ENCODE measurements around the gene RMND5B. TPM values are rescaled to one million over a fixed set of nuclear protein-coding genes. Genes with fewer than 3 reads are reported as not detected.

The RMND5B gene
- total RNA-seq, 1 experiment from 2014 or later, result 24.1 TPM

GRCh38 chr5:178147406-178147805 lies 16.6 kb downstream of the RMND5B start:
- Histone ChIP-seq H3K4me3 (replicated peaks in 1 of 2; ENCODE audit: low read depth in 1 of 2, low read length in 2 of 2) (no peak overlapping the region), H3K27ac (ENCODE audit: low read depth, low read length) (no peak overlapping the region), H3K79me2 (ENCODE audit: insufficient read depth, low read length) (peaks cover 20% of the 10 kb centered on the region), H2AFZ (ENCODE audit: low read depth, low read length, poor library complexity, severe bottlenecking) (no peak overlapping the region), H3K4me2 (ENCODE audit: low read length) (no peak overlapping the region), H3K27me3 (ENCODE audit: insufficient read depth, low read length) (no peaks in the 10 kb centered on the region), H3K9me2 (ENCODE audit: insufficient read depth) (no peaks in the 10 kb centered on the region), H3K4me1 (ENCODE audit: control insufficient read depth in 1 of 2, insufficient read depth in 2 of 2, low read length in 2 of 2) (peaks cover 2 to 13% of the 10 kb centered on the region in 2 experiments; a peak in 2 of 4 replicates), H3K9ac (ENCODE audit: low read length) (no peak overlapping the region), H3K36me3 (ENCODE audit: control insufficient read depth in 1 of 2, insufficient read depth in 2 of 2, low read length in 2 of 2) (peaks cover 41 to 53% of the 10 kb centered on the region in 2 experiments; a peak in 3 of 4 replicates), H3K9me3 (ENCODE audit: control insufficient read depth in 1 of 2, insufficient read depth in 1 of 2, low read depth in 1 of 2, low read length in 2 of 2) (no peaks in the 10 kb centered on the region), H4K20me1 (ENCODE audit: insufficient read depth) (no peaks in the 10 kb centered on the region)
- TF ChIP-seq POLR2A (IDR thresholded peaks at IDR 0.05; ENCODE audit: borderline replicate concordance, extremely low read depth, insufficient read depth, insufficient read length), result no peak
- no peak for TF ChIP-seq SRF (IDR thresholded peaks at IDR 0.05; ENCODE audit: low read depth)
- TF ChIP-seq ELF1 (IDR thresholded peaks at IDR 0.05; ENCODE audit: borderline replicate concordance, low read depth), result no peak
- TF ChIP-seq SIN3A (IDR thresholded peaks at IDR 0.05; ENCODE audit: low read depth), result no peak
- no peak for TF ChIP-seq RAD21 (IDR thresholded peaks at IDR 0.05; ENCODE audit: low read depth)
- TF ChIP-seq POLR2AphosphoS5 (IDR thresholded peaks at IDR 0.05; ENCODE audit: low read depth, low read length), result no peak
- no peak for TF ChIP-seq ZFX (IDR thresholded peaks at IDR 0.05)
- TF ChIP-seq, protein P1, sequence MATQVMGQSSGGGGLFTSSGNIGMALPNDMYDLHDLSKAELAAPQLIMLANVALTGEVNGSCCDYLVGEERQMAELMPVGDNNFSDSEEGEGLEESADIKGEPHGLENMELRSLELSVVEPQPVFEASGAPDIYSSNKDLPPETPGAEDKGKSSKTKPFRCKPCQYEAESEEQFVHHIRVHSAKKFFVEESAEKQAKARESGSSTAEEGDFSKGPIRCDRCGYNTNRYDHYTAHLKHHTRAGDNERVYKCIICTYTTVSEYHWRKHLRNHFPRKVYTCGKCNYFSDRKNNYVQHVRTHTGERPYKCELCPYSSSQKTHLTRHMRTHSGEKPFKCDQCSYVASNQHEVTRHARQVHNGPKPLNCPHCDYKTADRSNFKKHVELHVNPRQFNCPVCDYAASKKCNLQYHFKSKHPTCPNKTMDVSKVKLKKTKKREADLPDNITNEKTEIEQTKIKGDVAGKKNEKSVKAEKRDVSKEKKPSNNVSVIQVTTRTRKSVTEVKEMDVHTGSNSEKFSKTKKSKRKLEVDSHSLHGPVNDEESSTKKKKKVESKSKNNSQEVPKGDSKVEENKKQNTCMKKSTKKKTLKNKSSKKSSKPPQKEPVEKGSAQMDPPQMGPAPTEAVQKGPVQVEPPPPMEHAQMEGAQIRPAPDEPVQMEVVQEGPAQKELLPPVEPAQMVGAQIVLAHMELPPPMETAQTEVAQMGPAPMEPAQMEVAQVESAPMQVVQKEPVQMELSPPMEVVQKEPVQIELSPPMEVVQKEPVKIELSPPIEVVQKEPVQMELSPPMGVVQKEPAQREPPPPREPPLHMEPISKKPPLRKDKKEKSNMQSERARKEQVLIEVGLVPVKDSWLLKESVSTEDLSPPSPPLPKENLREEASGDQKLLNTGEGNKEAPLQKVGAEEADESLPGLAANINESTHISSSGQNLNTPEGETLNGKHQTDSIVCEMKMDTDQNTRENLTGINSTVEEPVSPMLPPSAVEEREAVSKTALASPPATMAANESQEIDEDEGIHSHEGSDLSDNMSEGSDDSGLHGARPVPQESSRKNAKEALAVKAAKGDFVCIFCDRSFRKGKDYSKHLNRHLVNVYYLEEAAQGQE (IDR thresholded peaks at IDR 0.05; ENCODE audit: low read depth), result no peak
- TF ChIP-seq EZH2 (IDR thresholded peaks at IDR 0.05), result no peak
- no peak for TF ChIP-seq EGR1 (IDR thresholded peaks at IDR 0.05; ENCODE audit: low read depth)
- no peak for TF ChIP-seq FOSL1 (IDR thresholded peaks at IDR 0.05; ENCODE audit: low read depth)
- TF ChIP-seq EZH2phosphoT487 (IDR thresholded peaks at IDR 0.05; ENCODE audit: borderline replicate concordance), result no peak
- TF ChIP-seq, protein P2, sequence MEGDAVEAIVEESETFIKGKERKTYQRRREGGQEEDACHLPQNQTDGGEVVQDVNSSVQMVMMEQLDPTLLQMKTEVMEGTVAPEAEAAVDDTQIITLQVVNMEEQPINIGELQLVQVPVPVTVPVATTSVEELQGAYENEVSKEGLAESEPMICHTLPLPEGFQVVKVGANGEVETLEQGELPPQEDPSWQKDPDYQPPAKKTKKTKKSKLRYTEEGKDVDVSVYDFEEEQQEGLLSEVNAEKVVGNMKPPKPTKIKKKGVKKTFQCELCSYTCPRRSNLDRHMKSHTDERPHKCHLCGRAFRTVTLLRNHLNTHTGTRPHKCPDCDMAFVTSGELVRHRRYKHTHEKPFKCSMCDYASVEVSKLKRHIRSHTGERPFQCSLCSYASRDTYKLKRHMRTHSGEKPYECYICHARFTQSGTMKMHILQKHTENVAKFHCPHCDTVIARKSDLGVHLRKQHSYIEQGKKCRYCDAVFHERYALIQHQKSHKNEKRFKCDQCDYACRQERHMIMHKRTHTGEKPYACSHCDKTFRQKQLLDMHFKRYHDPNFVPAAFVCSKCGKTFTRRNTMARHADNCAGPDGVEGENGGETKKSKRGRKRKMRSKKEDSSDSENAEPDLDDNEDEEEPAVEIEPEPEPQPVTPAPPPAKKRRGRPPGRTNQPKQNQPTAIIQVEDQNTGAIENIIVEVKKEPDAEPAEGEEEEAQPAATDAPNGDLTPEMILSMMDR (IDR thresholded peaks at IDR 0.05 in 2 of 3, conservative IDR thresholded peaks at IDR 0.05 in 1 of 3; ENCODE audit: borderline replicate concordance in 1 of 3, insufficient read depth in 1 of 3, low read depth in 2 of 3, low read length in 2 of 3), result no peak
- no peak for TF ChIP-seq SP1 (IDR thresholded peaks at IDR 0.05; ENCODE audit: low read depth)
- TF ChIP-seq, protein P3, sequence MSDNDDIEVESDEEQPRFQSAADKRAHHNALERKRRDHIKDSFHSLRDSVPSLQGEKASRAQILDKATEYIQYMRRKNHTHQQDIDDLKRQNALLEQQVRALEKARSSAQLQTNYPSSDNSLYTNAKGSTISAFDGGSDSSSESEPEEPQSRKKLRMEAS (IDR thresholded peaks at IDR 0.05), result no peak
- TF ChIP-seq JUND (IDR thresholded peaks at IDR 0.05), result no peak
- no peak for TF ChIP-seq CEBPB (IDR thresholded peaks at IDR 0.05; ENCODE audit: low read depth)
- no peak for TF ChIP-seq ZNF274 (IDR thresholded peaks at IDR 0.05; ENCODE audit: low read depth, low read length)
- no peak for TF ChIP-seq YY1 (IDR thresholded peaks at IDR 0.05; ENCODE audit: extremely low read depth, insufficient replicate concordance, low read depth, low read length)
- TF ChIP-seq, protein P4, sequence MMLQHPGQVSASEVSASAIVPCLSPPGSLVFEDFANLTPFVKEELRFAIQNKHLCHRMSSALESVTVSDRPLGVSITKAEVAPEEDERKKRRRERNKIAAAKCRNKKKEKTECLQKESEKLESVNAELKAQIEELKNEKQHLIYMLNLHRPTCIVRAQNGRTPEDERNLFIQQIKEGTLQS (IDR thresholded peaks at IDR 0.05), result no peak
- BruUV-seq (replicated peaks), result no TSS peak
- DNase-seq (ENCODE audit: low read depth, low spot score) (no peak), ATAC-seq (no peak)
- CTCF ChIA-PET, result interaction anchor here (10.8 kb wide), 1 partner anchor 72 kb away, joined by 98 read pairs; no protein-coding TSS in a partner anchor
- RAD21 ChIA-PET (ENCODE audit: low non-redundant PET in 1 of 2, low total read pairs in 2 of 2, uncharacterized antibody in 2 of 2, unreplicated experiment in 2 of 2), result interaction anchor here in 1 of 2 experiments (2.9 kb wide), 1 partner anchor 72 kb away, joined by 15 read pairs; no protein-coding TSS in a partner anchor
- intact Hi-C loops (cut with micrococcal nuclease), result no loop called here
- POLR2A ChIA-PET, result interaction anchor here (0.9 kb wide), 1 partner anchor 73 kb away, joined by 3 read pairs; no protein-coding TSS in a partner anchor

Data from HCT116 (cell line).